GM12875 (cell line): ENCODE measurements around the gene ZNF710.

Source experiments
- H3K4me3 ChIP-seq: one replicate; pipeline ENCODE4 v1.5.1; 2011; ENCODE audit warnings: low read depth, low read length, control low read depth
- TF ChIP-seq, protein P1 (sequence below): IDR thresholded peaks from 2 replicates; pipeline ENCODE4 v1.5.1; 2011; ENCODE audit warnings: low read depth, mild to moderate bottlenecking, control low read depth, inconsistent platforms, low read length, moderate library complexity, borderline replicate concordance; ENCODE audit not compliant: insufficient read depth

The ZNF710 gene

DNA sequence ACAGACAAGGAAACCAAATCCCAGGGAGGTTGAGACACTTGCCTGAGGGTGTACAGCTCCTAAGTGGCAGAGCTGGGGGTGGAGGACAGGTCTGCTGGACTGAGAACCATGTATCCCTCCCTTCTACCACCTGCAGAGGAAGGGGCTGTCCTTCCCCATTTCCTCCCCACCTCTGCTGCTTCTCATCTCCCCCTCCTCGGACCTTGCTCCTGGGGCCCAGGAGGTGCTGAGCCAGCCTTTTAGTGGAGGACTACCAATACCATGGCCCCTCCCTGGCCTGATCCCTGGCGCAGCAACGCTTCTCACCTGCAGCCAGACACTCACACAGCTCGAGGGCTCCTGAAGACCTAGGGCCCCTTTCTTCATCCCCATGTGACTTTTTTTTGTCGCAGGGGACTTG, 50.8 kb downstream of the ZNF710 start:
- TF ChIP-seq, protein P1, sequence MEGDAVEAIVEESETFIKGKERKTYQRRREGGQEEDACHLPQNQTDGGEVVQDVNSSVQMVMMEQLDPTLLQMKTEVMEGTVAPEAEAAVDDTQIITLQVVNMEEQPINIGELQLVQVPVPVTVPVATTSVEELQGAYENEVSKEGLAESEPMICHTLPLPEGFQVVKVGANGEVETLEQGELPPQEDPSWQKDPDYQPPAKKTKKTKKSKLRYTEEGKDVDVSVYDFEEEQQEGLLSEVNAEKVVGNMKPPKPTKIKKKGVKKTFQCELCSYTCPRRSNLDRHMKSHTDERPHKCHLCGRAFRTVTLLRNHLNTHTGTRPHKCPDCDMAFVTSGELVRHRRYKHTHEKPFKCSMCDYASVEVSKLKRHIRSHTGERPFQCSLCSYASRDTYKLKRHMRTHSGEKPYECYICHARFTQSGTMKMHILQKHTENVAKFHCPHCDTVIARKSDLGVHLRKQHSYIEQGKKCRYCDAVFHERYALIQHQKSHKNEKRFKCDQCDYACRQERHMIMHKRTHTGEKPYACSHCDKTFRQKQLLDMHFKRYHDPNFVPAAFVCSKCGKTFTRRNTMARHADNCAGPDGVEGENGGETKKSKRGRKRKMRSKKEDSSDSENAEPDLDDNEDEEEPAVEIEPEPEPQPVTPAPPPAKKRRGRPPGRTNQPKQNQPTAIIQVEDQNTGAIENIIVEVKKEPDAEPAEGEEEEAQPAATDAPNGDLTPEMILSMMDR: no peak
- no peak overlapping the region for H3K4me3 ChIP-seq

DNA sequence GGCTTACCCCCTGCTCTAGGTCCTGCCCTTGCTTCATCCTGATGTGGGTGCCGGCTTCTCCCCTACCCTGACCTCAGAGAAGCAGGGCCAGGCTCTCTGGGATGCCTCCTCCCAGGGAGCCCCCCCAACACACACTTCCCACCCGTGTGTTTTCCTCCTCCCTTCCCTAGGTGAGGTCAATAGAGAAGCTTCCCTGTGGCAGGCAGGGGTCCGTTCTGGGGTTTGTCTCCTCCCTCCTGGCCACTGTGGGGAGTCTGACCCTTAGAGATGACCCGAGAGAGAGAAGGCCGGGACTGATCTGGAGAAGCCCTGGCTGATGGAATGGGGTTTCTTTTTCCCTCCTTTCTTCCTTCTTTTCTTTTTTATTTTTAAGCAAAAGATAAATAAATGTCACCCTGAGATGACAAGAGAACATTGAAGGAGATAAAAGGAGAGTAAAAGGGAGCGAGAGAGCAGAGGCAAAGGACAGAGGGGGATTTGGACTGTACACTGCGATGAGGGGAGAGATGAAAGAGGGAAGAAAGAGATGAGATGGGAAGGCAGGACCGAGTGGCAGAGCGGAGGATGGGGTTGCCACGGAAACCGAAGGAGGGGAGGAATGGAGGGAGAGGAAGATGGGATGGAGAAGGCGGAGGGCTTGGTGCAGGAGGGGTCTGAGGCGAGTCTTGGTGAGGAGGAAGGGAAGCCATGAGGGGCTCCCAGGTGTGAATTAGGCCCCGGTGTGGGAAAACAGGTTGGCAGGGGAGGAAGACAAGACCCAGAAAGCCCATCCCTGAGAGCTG, 52.8 kb downstream of the ZNF710 start:
- TF ChIP-seq, protein P1: no peak
- H3K4me3 ChIP-seq: no peak overlapping the region

DNA sequence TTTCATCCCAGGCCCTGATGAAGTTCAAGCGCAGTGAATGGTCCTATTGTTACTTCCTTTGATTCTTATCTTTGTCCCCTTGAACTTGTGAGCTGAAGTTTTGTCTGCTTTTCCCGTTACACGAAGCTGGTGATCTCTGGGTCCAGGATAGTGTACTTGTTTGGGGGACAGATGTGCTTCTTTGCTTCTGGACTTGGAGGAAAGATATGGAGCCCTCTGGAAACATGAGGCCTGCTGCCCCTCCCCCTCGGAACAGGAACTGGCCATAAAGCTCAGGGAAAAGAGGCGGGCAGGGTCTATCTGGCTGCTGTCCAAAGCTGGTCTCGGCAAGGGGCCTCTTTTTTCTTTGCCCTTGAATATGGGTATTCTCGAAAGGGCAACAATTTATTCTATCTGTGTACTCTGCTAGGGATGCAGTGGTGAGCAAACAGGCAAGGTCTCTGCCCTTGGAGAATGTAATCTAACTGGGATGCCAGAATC, 53.5 kb downstream of the ZNF710 start:
- no peak overlapping the region for H3K4me3 ChIP-seq
- TF ChIP-seq, protein P1: no peak

DNA sequence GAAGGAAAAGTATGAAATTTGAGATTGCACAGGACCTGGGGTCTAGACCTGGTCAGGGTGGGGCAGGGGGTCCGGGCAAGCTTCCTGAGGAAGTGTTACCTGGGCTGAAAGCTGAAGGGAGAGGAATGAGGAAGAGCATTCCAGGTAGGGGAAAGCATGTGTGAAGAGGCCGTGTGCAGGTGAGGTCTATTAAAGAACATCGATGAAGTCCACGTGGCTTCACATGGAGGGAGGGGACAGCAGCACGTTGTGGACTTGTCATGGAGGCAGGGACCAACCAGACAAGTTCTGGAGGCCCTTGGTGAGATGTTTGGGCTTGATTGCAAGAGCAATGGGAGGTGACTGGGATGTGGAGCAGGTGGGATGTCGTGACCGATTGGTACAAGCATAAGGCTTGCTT, 54.1 kb downstream of the ZNF710 start:
- H3K4me3 ChIP-seq: no peak overlapping the region
- TF ChIP-seq, protein P1: no peak

DNA sequence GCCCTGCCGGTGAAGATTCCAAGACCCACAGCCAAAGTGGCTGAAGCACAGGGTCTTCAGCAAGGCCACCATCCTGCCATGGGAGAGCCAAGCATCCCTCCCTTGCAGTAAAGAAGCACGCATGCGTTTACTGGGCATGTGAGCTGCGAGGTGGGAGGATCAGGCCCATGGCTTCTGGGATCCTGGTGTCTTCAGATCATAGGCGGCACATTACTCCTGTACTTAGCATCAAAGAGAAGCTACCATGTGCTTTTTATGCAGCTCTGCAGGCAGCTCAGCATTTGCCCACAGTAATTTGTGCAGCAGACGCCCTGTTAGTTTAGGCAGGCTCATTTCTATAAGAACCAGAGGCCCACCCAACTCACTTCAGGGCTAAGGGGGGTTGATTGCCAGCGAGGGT, 55.4 kb downstream of the ZNF710 start:
- no peak overlapping the region for H3K4me3 ChIP-seq
- TF ChIP-seq, protein P1: no peak

DNA sequence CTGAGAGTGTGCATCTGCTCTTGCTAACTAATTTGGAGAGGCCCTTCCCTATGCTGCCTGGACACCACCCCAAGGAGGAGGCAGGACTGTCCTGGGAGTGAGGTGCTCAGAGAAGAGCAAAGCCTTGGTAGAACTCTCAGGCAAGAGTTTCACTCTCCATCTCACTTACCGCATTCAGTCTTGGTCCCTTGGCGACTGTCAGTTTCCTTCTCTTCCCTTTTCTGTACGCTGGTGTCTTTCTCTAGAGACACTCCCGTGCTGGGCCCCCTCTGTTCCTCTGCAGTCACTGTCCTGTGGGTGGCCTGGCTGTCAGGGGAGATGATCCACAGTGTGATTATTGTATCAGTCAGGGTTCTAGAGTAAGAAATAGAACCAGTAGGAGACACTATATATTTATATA, 57.2 kb downstream of the ZNF710 start:
- TF ChIP-seq, protein P1: no peak
- H3K4me3 ChIP-seq: peak overlapping the region; percentile 18

DNA sequence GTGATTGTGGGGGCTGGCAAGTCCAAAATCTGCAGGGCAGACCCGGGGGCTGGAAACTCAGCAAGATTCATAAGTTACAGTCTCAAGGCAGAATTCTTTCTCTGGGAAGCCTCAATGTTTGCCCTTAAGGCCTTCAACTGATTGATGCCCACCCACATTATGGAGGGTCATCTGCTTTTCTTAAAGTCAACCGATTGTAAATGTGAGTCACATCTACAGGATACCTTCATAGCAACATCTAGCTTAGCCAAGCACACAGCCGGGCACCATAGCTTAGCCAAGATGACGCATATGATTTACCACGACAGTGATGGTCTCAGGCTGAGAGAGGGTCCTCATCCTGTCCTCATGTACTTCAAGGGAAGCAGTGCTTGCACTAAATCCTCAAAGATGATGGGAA, 57.7 kb downstream of the ZNF710 start:
- TF ChIP-seq, protein P1: no peak
- peak overlapping the region; percentile 17 for H3K4me3 ChIP-seq
